SH-SY5Y (cell line): Measurements from ENCODE around the gene AMOTL2.

Experiments used
- GATA2 ChIP-seq: IDR thresholded peaks from 2 replicates; pipeline ENCODE4 v1.6.1; 2011; ENCODE audit warnings: mild to moderate bottlenecking, low read depth, low read length
- GATA3 ChIP-seq: IDR thresholded peaks from 2 replicates; pipeline ENCODE4 v1.6.1; 2011; ENCODE audit warnings: low read depth, mild to moderate bottlenecking, low read length, moderate library complexity

GRCh38 chr3:134330883-134331810, 43.1 kb downstream of the AMOTL2 start:
- TF ChIP-seq GATA3, result no peak
- TF ChIP-seq GATA2, result no peak
